ENCODE results near the gene THRB. TPM values are rescaled to one million over a fixed set of nuclear protein-coding genes. Genes with fewer than 3 reads are reported as not detected.
A peak's percentile ranks its signal among the peaks of the same experiment; 100 is the strongest.

THRB gene
- total RNA-seq, 2 donors from 2014 or later: 6.7 to 6.9 TPM

GRCh38 chr3:24306518-24306917, 188.1 kb downstream of the THRB start:
- Histone ChIP-seq H3K4me3 (no peak overlapping the region), H3K27me3 (no peaks in the 10 kb centered on the region), H3K36me3 (replicated peaks in 1 of 2; ENCODE audit: insufficient read depth in 1 of 2, low read depth in 2 of 2) (no peaks in the 10 kb centered on the region), H3K9me3 (no peaks in the 10 kb centered on the region), H3K4me1 (peaks cover 11% of the 10 kb centered on the region), H3K27ac (no peak overlapping the region)
- 75 to 76% methylated on average over 3 of the region's 3 CpGs for WGBS, 2 donors
- DNase-seq (no peak), ATAC-seq (no peak)
- intact Hi-C loops (cut with DNase I): no loop called here
- TF ChIP-seq CTCF (IDR thresholded peaks at IDR 0.05) (no peak), POLR2A (IDR thresholded peaks at IDR 0.05) (no peak)

GRCh38 chr3:24305795-24306467, 188.7 kb downstream of the THRB start:
- Histone ChIP-seq H3K4me1 (peaks cover 11% of the 10 kb centered on the region), H3K27ac (no peak overlapping the region), H3K36me3 (replicated peaks in 1 of 2; ENCODE audit: insufficient read depth in 1 of 2, low read depth in 2 of 2) (no peaks in the 10 kb centered on the region), H3K27me3 (no peaks in the 10 kb centered on the region), H3K4me3 (no peak overlapping the region), H3K9me3 (no peaks in the 10 kb centered on the region)
- intact Hi-C loops (cut with DNase I): no loop called here
- WGBS, 2 donors: 8 to 22% methylated on average over 4 of the region's 4 CpGs
- DNase-seq (peak in 2 of 4 donors; percentile 11 to 22), ATAC-seq (no peak)
- TF ChIP-seq POLR2A (IDR thresholded peaks at IDR 0.05) (no peak), CTCF (IDR thresholded peaks at IDR 0.05) (no peak)

DNA sequence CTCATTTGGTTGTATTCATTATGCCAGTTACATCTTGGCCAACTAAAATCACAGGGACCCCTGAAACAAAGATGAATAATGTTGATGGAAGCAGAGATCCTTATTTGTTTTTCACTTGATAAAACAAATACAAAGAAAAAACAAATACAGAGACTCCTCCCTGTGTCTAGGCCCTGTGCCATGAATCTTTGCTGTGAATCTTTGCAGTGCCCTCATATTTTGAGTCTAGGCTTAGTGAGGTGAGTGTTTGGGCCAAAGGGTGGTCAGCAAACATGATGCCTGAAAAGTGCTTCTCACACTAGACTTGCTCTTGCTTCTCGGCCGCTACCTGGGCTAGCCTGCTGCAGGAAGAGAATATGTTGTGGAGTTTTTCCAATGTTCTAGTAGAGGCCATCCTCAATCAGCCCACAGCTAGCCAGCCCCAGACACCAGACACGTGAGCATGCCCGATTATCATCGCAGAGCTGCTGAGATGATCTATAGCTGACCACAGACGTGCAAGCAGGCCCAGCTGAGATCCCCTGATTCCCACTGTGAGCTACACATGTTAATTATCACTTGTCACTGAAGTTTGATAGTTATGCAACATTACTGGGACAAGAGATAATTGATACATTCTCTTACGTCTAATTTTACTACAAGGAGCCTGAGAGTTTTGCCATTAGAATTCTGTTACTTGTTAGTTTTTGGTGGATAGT, 191.4 kb downstream of the THRB start:
- WGBS, 2 donors: 88 to 91% methylated on average over 7 of the region's 7 CpGs
- H3K9me3 ChIP-seq: no peaks in the 10 kb centered on the region
- H3K4me3 ChIP-seq: no peak overlapping the region
- no peak for TF ChIP-seq CTCF (IDR thresholded peaks at IDR 0.05)
- TF ChIP-seq POLR2A (IDR thresholded peaks at IDR 0.05): no peak
- no peaks in the 10 kb centered on the region for H3K36me3 ChIP-seq (replicated peaks in 1 of 2; ENCODE audit: insufficient read depth in 1 of 2, low read depth in 2 of 2)
- intact Hi-C loops (cut with DNase I): no loop called here
- H3K4me1 ChIP-seq: peaks cover 18% of the 10 kb centered on the region
- DNase-seq (no peak), ATAC-seq (no peak)
- no peak overlapping the region for H3K27ac ChIP-seq
- no peaks in the 10 kb centered on the region for H3K27me3 ChIP-seq

DNA sequence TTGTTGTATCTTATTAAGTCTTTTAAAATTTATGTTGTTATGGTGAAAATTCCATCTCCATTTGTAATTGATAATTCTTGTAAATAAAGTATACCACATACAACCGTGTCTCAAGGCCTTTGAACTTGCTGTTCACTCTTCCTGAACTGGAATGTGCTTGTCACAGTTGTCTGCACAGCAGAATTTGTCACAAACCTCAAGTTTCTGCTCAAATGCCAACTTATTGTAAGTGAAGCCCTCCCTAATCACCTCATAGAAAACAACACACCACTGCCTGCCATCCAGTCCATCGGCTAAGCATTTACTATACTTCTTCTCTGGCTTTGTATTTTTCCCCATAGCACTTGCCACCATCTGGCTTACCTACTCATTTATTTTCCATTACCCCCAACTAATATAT, 192.3 kb downstream of the THRB start:
- ATAC-seq: no peak
- intact Hi-C loops (cut with DNase I): no loop called here
- Histone ChIP-seq H3K9me3 (no peaks in the 10 kb centered on the region), H3K4me1 (peaks cover 18% of the 10 kb centered on the region), H3K4me3 (no peak overlapping the region), H3K36me3 (replicated peaks in 1 of 2; ENCODE audit: insufficient read depth in 1 of 2, low read depth in 2 of 2) (no peaks in the 10 kb centered on the region), H3K27me3 (no peaks in the 10 kb centered on the region), H3K27ac (no peak overlapping the region)
- TF ChIP-seq CTCF (IDR thresholded peaks at IDR 0.05) (no peak), POLR2A (IDR thresholded peaks at IDR 0.05) (no peak)
- 59 to 62% methylated on average over 2 of the region's 2 CpGs for WGBS, 2 donors
- DNase-seq: no peak
